Right lobe of liver (tissue), 6 donors: ENCODE results near the gene ST8SIA4. TPM values are rescaled to one million over a fixed set of nuclear protein-coding genes. Genes with fewer than 3 reads are reported as not detected.

Source experiments
- ATAC-seq, 4 donors: fragments of 200-7000 bp; cut with Tn5 transposase; one replicate each; pipeline ENCODE4 v1.9.1; 2020; ENCODE audit warnings: mild to moderate bottlenecking in 4 of 4, moderate library complexity in 4 of 4
- DNase-seq, 3 donors: peaks; one replicate each; pipeline ENCODE4 v3.0.0-alpha.2; 2020
- H3K27ac ChIP-seq, 3 donors: fragments of 200-600 bp; one replicate each; pipeline ENCODE4 v1.8.0; 2022
- H3K27me3 ChIP-seq, 2 donors: fragments of 200-600 bp; one replicate each; pipeline ENCODE4 v1.8.0; 2022
- H3K36me3 ChIP-seq, 4 donors: fragments of 200-600 bp; sonication (generic) in 1 of 4; one replicate each; pipeline versions ENCODE4 v1.5.1 to v1.8.0; 2017 to 2022; ENCODE audit warnings: control low read depth in 1 of 4
- H3K4me1 ChIP-seq, 4 donors: fragments of 200-600 bp; sonication (generic) in 1 of 4; one replicate each; pipeline versions ENCODE4 v1.5.1 to v1.8.0; 2017 to 2022; ENCODE audit warnings: control low read depth in 1 of 4
- H3K4me3 ChIP-seq, 3 donors: fragments of 200-600 bp; one replicate each; pipeline ENCODE4 v1.8.0; 2022
- H3K9me3 ChIP-seq, 4 donors: fragments of 200-600 bp; sonication (generic) in 1 of 4; one replicate each; pipeline versions ENCODE4 v1.5.1 to v1.8.0; 2017 to 2022; ENCODE audit warnings: control low read depth in 1 of 4
- CTCF ChIP-seq, 4 donors: fragments of 200-600 bp in 3 of 4; fragments of 450-650 bp in 1 of 4; IDR thresholded peaks; one replicate each; pipeline versions ENCODE4 v1.5.1 to v1.8.0; 2016 to 2022; ENCODE audit warnings: antibody characterized with exemption in 4 of 4, mild to moderate bottlenecking in 2 of 4
- POLR2A ChIP-seq: fragments of 450-650 bp; IDR thresholded peaks from one replicate; pipeline ENCODE4 v1.6.1; 2017; ENCODE audit warnings: antibody characterized with exemption, mild to moderate bottlenecking
- WGBS: methylation state at CpG from one replicate; pipeline ENCODE4 v1.1.6; 2018; ENCODE audit warnings: low coverage, low lambda C conversion rate; ENCODE audit not compliant: insufficient coverage; ENCODE audit errors: missing lambda C conversion rate; 5-methylcytosine and 5-hydroxymethylcytosine counted together
- intact Hi-C, 2 donors: fragments of 100-400 bp; cut with DNase I; formaldehyde crosslinking; loops; one replicate each; pipeline versions ENCODE4 v1.11.2 to v1.14.1; 2022
- total RNA-seq, 6 experiments: library from RNA; depleted of rRNA in 2 of 6; stranded (reverse); fragments of >200 nt in 2 of 6; fragmentation: NEBNext Ultra II Directional in 3 of 6; extraction: Animal tissue kit (Norgen Biotek cat#: 25700) in 3 of 6; gene quantifications; one replicate each; pipeline versions ENCODE4 v1.1.0 to v1.2.4, GENCODE V29; 2016 to 2023
- donor health status: DM: no; HTN: yes; CAD: no.
- donor health status: DM: no; HTN: no; CAD: no.
- donor health status: DM: no; HTN: no; CAD: no.
- donor health status: DM: no; HTN: yes; CAD: no.
- donor health status: DM: no; HTN: yes; CAD: no.

ST8SIA4 gene
- total RNA-seq, 6 experiments from 2014 or later = 1.2 to 6.7 (median 1.7) TPM

- TF ChIP-seq POLR2A = no peak
- TF ChIP-seq CTCF (IDR thresholded peaks at IDR 0.05) = no peak
- Histone ChIP-seq H3K27ac (no peak overlapping the region), H3K4me3 (no peak overlapping the region), H3K4me1 (no peaks in the 10 kb centered on the region), H3K27me3 (no peaks in the 10 kb centered on the region), H3K36me3 (no peaks in the 10 kb centered on the region), H3K9me3 (no peaks in the 10 kb centered on the region)
- DNase-seq (no peak), ATAC-seq (no peak)
- 46% methylated on average over 2 of the region's 2 CpGs for WGBS
- intact Hi-C loops = no loop called here
Observed at GRCh38 chr5:100803397-100803796, 99.7 kb downstream of the ST8SIA4 start.

GRCh38 chr5:100802208-100802607 lies 100.9 kb downstream of the ST8SIA4 start:
- Histone ChIP-seq H3K27me3 (no peaks in the 10 kb centered on the region), H3K4me1 (no peaks in the 10 kb centered on the region), H3K27ac (no peak overlapping the region), H3K4me3 (no peak overlapping the region), H3K36me3 (no peaks in the 10 kb centered on the region), H3K9me3 (no peaks in the 10 kb centered on the region)
- intact Hi-C loops = no loop called here
- 39% methylated on average over 2 of the region's 2 CpGs for WGBS
- TF ChIP-seq POLR2A (no peak), CTCF (IDR thresholded peaks at IDR 0.05) (no peak)
- ATAC-seq (no peak), DNase-seq (no peak)

- no peaks in the 10 kb centered on the region for H3K36me3 ChIP-seq
- TF ChIP-seq CTCF (IDR thresholded peaks at IDR 0.05) (no peak), POLR2A (no peak)
- H3K4me3 ChIP-seq = no peak overlapping the region
- intact Hi-C loops = no loop called here
- H3K27ac ChIP-seq = no peak overlapping the region
- no peak for DNase-seq
- no peaks in the 10 kb centered on the region for H3K27me3 ChIP-seq
- no peaks in the 10 kb centered on the region for H3K4me1 ChIP-seq
- ATAC-seq = no peak
- no peaks in the 10 kb centered on the region for H3K9me3 ChIP-seq
- WGBS = 59% methylated on average over 5 of the region's 5 CpGs
Observed at GRCh38 chr5:100800562-100800961, 102.5 kb downstream of the ST8SIA4 start.

GRCh38 chr5:100799166-100799565 lies 103.9 kb downstream of the ST8SIA4 start:
- no peaks in the 10 kb centered on the region for H3K27me3 ChIP-seq
- intact Hi-C loops = no loop called here
- no peak overlapping the region for H3K27ac ChIP-seq
- WGBS = 52% methylated on average over 2 of the region's 2 CpGs
- TF ChIP-seq POLR2A = no peak
- no peak for TF ChIP-seq CTCF (IDR thresholded peaks at IDR 0.05)
- DNase-seq = no peak
- no peaks in the 10 kb centered on the region for H3K9me3 ChIP-seq
- ATAC-seq = no peak
- no peaks in the 10 kb centered on the region for H3K36me3 ChIP-seq
- no peak overlapping the region for H3K4me3 ChIP-seq
- no peaks in the 10 kb centered on the region for H3K4me1 ChIP-seq

- Histone ChIP-seq H3K4me1 (no peaks in the 10 kb centered on the region), H3K27me3 (no peaks in the 10 kb centered on the region), H3K36me3 (no peaks in the 10 kb centered on the region), H3K27ac (no peak overlapping the region), H3K9me3 (no peaks in the 10 kb centered on the region), H3K4me3 (no peak overlapping the region)
- TF ChIP-seq POLR2A = no peak
- no peak for TF ChIP-seq CTCF (IDR thresholded peaks at IDR 0.05)
- no peak for ATAC-seq
- 38% methylated on average over 2 of the region's 2 CpGs for WGBS
- DNase-seq = no peak
- intact Hi-C loops = no loop called here
Observed at GRCh38 chr5:100797861-100798260, 105.2 kb downstream of the ST8SIA4 start.
